Liver (tissue), 9 donors: Measurements from ENCODE around the gene SPANXD. TPM values are rescaled to one million over a fixed set of nuclear protein-coding genes. Genes with fewer than 3 reads are reported as not detected.

Experiments
- DNase-seq: peaks from one replicate; pipeline ENCODE4 v3.0.0-alpha.2; 2017; ENCODE audit warnings: low spot score
- H3K27ac ChIP-seq, 2 donors: one replicate each; pipeline ENCODE4 v1.7.0; 2013; ENCODE audit warnings: inconsistent platforms in 2 of 2, low read length in 2 of 2, control low read depth in 1 of 2, low read depth in 1 of 2, mild to moderate bottlenecking in 1 of 2
- H3K27me3 ChIP-seq, 4 donors: one replicate each; pipeline versions ENCODE4 v1.6.1 to v1.7.0; 2013; ENCODE audit warnings: low read length in 3 of 4, inconsistent platforms in 1 of 4, mild to moderate bottlenecking in 1 of 4, moderate library complexity in 1 of 4; ENCODE audit not compliant: control insufficient read depth in 4 of 4, insufficient read depth in 4 of 4
- H3K36me3 ChIP-seq, 4 donors: one replicate each; pipeline versions ENCODE4 v1.6.1 to v1.7.0; 2013; ENCODE audit warnings: low read length in 3 of 4, mild to moderate bottlenecking in 3 of 4, low read depth in 1 of 4, moderate library complexity in 1 of 4; ENCODE audit not compliant: control insufficient read depth in 4 of 4, insufficient read depth in 3 of 4
- H3K4me1 ChIP-seq, 4 donors: one replicate each; pipeline versions ENCODE4 v1.6.1 to v1.7.0; 2013; ENCODE audit warnings: low read length in 3 of 4, mild to moderate bottlenecking in 3 of 4, moderate library complexity in 1 of 4; ENCODE audit not compliant: control insufficient read depth in 4 of 4, insufficient read depth in 4 of 4
- H3K4me3 ChIP-seq, 3 donors: one replicate each; pipeline versions ENCODE4 v1.6.1 to v1.7.0; 2013; ENCODE audit warnings: low read length in 3 of 3, control low read depth in 1 of 3, low read depth in 1 of 3, mild to moderate bottlenecking in 1 of 3
- H3K9ac ChIP-seq, 2 donors: one replicate each; pipeline ENCODE4 v1.7.0; 2013; ENCODE audit warnings: low read length in 2 of 2, mild to moderate bottlenecking in 2 of 2, moderate library complexity in 2 of 2, control low read depth in 1 of 2, low read depth in 1 of 2
- H3K9me3 ChIP-seq, 4 donors: one replicate each; pipeline versions ENCODE4 v1.6.1 to v1.7.0; 2013; ENCODE audit warnings: low read length in 3 of 4; ENCODE audit not compliant: control insufficient read depth in 4 of 4
- ATF3 ChIP-seq: IDR thresholded peaks from 2 replicates; pipeline ENCODE4 v1.6.1; 2016; ENCODE audit warnings: antibody characterized with exemption
- CTCF ChIP-seq: fragments of 150-350 bp; IDR thresholded peaks from 2 replicates; pipeline ENCODE4 v1.5.1; 2017; ENCODE audit warnings: improper control_type of control experiment, low read depth, low read length; ENCODE audit not compliant: missing input control
- FOXA1 ChIP-seq: IDR thresholded peaks from 2 replicates; pipeline ENCODE4 v1.6.1; 2016; ENCODE audit warnings: antibody characterized with exemption
- HNF4A ChIP-seq, 2 donors: conservative IDR thresholded peaks; 2 replicates each; pipeline ENCODE4 v1.6.1; 2016; ENCODE audit warnings: antibody characterized with exemption in 2 of 2, mild to moderate bottlenecking in 2 of 2
- RAD21 ChIP-seq, 2 donors: IDR thresholded peaks; 2 replicates each; pipeline ENCODE4 v1.6.1; 2016; ENCODE audit warnings: antibody characterized with exemption in 2 of 2, mild to moderate bottlenecking in 2 of 2
- REST ChIP-seq: IDR thresholded peaks from 2 replicates; pipeline ENCODE4 v1.6.1; 2016; ENCODE audit warnings: antibody characterized with exemption, mild to moderate bottlenecking
- RXRA ChIP-seq, 2 donors: IDR thresholded peaks; 2 replicates each; pipeline ENCODE4 v1.6.1; 2017 to 2018; ENCODE audit warnings: antibody characterized with exemption in 2 of 2, mild to moderate bottlenecking in 1 of 2
- SP1 ChIP-seq: IDR thresholded peaks from 2 replicates; pipeline ENCODE4 v1.6.1; 2018; ENCODE audit warnings: antibody characterized with exemption, mild to moderate bottlenecking
- YY1 ChIP-seq: IDR thresholded peaks from 2 replicates; pipeline ENCODE4 v1.6.1; 2016; ENCODE audit warnings: antibody characterized with exemption, mild to moderate bottlenecking
- ZBTB33 ChIP-seq: IDR thresholded peaks from 2 replicates; pipeline ENCODE4 v1.6.1; 2016; ENCODE audit warnings: antibody characterized with exemption
- WGBS: extraction: QIAGEN DNeasy Blood & Tissue Kit; methylation state at CpG from one replicate; pipeline ENCODE4 v1.1.7; 2013; 5-methylcytosine and 5-hydroxymethylcytosine counted together
- polyA plus RNA-seq, 2 donors: library from polyadenylated mRNA; stranded (reverse) in 1 of 2; unstranded in 1 of 2; fragments of 200-250 nt in 1 of 2; fragments of >200 nt in 1 of 2; fragmentation: Nextera tagmentation in 1 of 2; extraction: Ambion mirVana in 1 of 2; gene quantifications; one replicate each; pipeline versions ENCODE4 v1.2.1 to v1.2.3, GENCODE V29; 2013 to 2015
- total RNA-seq, 2 donors: library from RNA; depleted of rRNA; stranded (reverse); fragments of >200 nt; gene quantifications; one replicate each; pipeline ENCODE4 v1.2.3, GENCODE V29; 2014
- TF ChIP-seq, protein P1 (sequence below): IDR thresholded peaks from 2 replicates; pipeline ENCODE4 v1.6.1; 2016; ENCODE audit warnings: antibody characterized with exemption
- donor health status: healthy.
- donor health status: healthy.
- donor health status: healthy.
- donor health status: healthy.
- donor health status: healthy.

The SPANXD gene
- total and polyA plus RNA-seq, 4 donors, result not detected

DNA sequence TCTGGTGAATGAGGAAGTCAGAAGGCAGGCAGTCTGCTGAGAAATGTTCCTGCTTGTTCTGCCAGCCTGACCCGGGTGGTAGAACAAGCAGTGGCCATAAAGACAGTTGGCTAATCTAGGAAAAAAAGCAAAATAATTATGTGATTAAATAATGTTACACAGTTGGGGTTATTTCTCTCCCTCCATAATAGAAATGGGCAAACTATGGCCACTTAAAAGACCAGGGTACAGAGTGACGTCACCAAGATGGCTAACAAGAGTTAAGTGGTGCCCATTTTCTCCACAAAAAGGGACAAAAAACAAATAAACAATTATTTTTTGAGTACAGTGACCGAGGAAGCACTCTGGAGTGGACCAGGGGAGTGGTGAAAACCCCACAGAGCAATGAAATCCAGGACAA is 16.1 kb upstream of the SPANXD start:
- Histone ChIP-seq H3K4me1 (no peaks in the 10 kb centered on the region), H3K27me3 (peaks cover 0 to 4% (median 0%) of the 10 kb centered on the region in 4 donors), H3K36me3 (no peaks in the 10 kb centered on the region), H3K9ac (no peak overlapping the region), H3K4me3 (no peak overlapping the region), H3K9me3 (no peaks in the 10 kb centered on the region), H3K27ac (no peak overlapping the region)
- 66% methylated on average over 3 of the region's 3 CpGs for WGBS
- DNase-seq, result no peak
- no peak for TF ChIP-seq SP1
- TF ChIP-seq ZBTB33, result no peak
- TF ChIP-seq RAD21 (IDR thresholded peaks at IDR 0.05), result no peak
- TF ChIP-seq CTCF, result no peak
- TF ChIP-seq, protein P1, sequence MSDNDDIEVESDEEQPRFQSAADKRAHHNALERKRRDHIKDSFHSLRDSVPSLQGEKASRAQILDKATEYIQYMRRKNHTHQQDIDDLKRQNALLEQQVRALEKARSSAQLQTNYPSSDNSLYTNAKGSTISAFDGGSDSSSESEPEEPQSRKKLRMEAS, result no peak
- TF ChIP-seq YY1, result no peak
- no peak for TF ChIP-seq RXRA (IDR thresholded peaks at IDR 0.05)
- TF ChIP-seq FOXA1, result no peak
- no peak for TF ChIP-seq HNF4A (conservative IDR thresholded peaks at IDR 0.05)
- TF ChIP-seq ATF3, result no peak

- H3K36me3 ChIP-seq, result no peaks in the 10 kb centered on the region
- TF ChIP-seq RAD21 (IDR thresholded peaks at IDR 0.05) (no peak), REST (no peak)
These were observed 2.5 kb upstream of the SPANXD start for GRCh38 chrX:141701072-141701471.

More at GRCh38 chrX:141701072-141701471, 2.5 kb upstream of the SPANXD start:
- DNase-seq, result no peak
- H3K4me1 ChIP-seq, result no peaks in the 10 kb centered on the region
- H3K27me3 ChIP-seq, result no peaks in the 10 kb centered on the region
- H3K27ac ChIP-seq, result no peak overlapping the region
- H3K9me3 ChIP-seq, result no peaks in the 10 kb centered on the region
- H3K9ac ChIP-seq, result no peak overlapping the region
- no peak overlapping the region for H3K4me3 ChIP-seq
- WGBS, result 63% methylated on average over 4 of the region's 4 CpGs
